ENCODE results near the gene SLC39A11. TPM values are rescaled to one million over a fixed set of nuclear protein-coding genes. Genes with fewer than 3 reads are reported as not detected.
"Not testable (repeated sequence)": the region's sequence is repeated elsewhere in the genome, so short reads cannot be mapped to it uniquely, and the experiment has no call there.

SLC39A11 gene
- total and polyA plus RNA-seq, 3 donors from 2014 or later: 11.4 to 18.6 (median 18.0) TPM

GRCh38 chr17:73005360-73005759, 87.1 kb downstream of the SLC39A11 start:
- Histone ChIP-seq H3K36me3 (ENCODE audit: low read depth, missing control alignments) (no peaks in the 10 kb centered on the region), H3K4me3 (no peak overlapping the region), H3K27me3 (no peaks in the 10 kb centered on the region), H3K27ac (no peak overlapping the region), H3K9me3 (no peaks in the 10 kb centered on the region), H3K4me1 (no peaks in the 10 kb centered on the region)
- TF ChIP-seq POLR2A (IDR thresholded peaks at IDR 0.05): no peak
- TF ChIP-seq CTCF (IDR thresholded peaks at IDR 0.05): no peak
- WGBS, 2 donors: 78 to 89% methylated on average over 7 to 8 of the region's 8 CpGs
- intact Hi-C loops (cut with DNase I; ENCODE audit: low total_unique reads): no loop called here
- no peak for DNase-seq

- no peak overlapping the region for H3K27ac ChIP-seq
- H3K9me3 ChIP-seq: no peaks in the 10 kb centered on the region
- no peak for DNase-seq
- H3K4me1 ChIP-seq: no peaks in the 10 kb centered on the region
- no peak overlapping the region for H3K4me3 ChIP-seq
- WGBS, 2 donors: 80 to 93% methylated on average over 6 of the region's 6 CpGs
- no peaks in the 10 kb centered on the region for H3K27me3 ChIP-seq
- intact Hi-C loops (cut with DNase I; ENCODE audit: low total_unique reads): no loop called here
- H3K36me3 ChIP-seq (ENCODE audit: low read depth, missing control alignments): no peaks in the 10 kb centered on the region
- TF ChIP-seq CTCF (IDR thresholded peaks at IDR 0.05): no peak
- TF ChIP-seq POLR2A (IDR thresholded peaks at IDR 0.05): no peak
Observed at GRCh38 chr17:73003487-73003886, 89.0 kb downstream of the SLC39A11 start.

GRCh38 chr17:73000832-73001231, 91.7 kb downstream of the SLC39A11 start:
- Histone ChIP-seq H3K27ac (no peak overlapping the region), H3K36me3 (ENCODE audit: low read depth, missing control alignments) (no peaks in the 10 kb centered on the region), H3K27me3 (no peaks in the 10 kb centered on the region), H3K4me3 (no peak overlapping the region), H3K9me3 (no peaks in the 10 kb centered on the region), H3K4me1 (no peaks in the 10 kb centered on the region)
- intact Hi-C loops (cut with DNase I; ENCODE audit: low total_unique reads): no loop called here
- no peak for TF ChIP-seq POLR2A (IDR thresholded peaks at IDR 0.05)
- TF ChIP-seq CTCF (IDR thresholded peaks at IDR 0.05): no peak
- no peak for DNase-seq
- 88 to 93% methylated on average over 3 of the region's 3 CpGs for WGBS, 2 donors

- not testable (repeated sequence) for H3K36me3 ChIP-seq (ENCODE audit: low read depth, missing control alignments); DNase-seq; H3K4me3 ChIP-seq; H3K4me1 ChIP-seq; H3K9me3 ChIP-seq; H3K27ac ChIP-seq; H3K27me3 ChIP-seq
- intact Hi-C loops (cut with DNase I; ENCODE audit: low total_unique reads): loop anchor here (10.0 kb wide), 1 partner anchor 165 kb away; the partner anchor contains the start of gene SSTR2
- WGBS, 2 donors: 84% methylated on average over 5 of the region's 5 CpGs
Observed at GRCh38 chr17:72999474-72999873, 93.0 kb downstream of the SLC39A11 start.

GRCh38 chr17:72998343-72998742, 94.1 kb downstream of the SLC39A11 start:
- intact Hi-C loops (cut with DNase I; ENCODE audit: low total_unique reads): loop anchor here (10.0 kb wide), 1 partner anchor 166 kb away; the partner anchor contains the start of gene SSTR2
- Histone ChIP-seq H3K9me3 (no peaks in the 10 kb centered on the region), H3K36me3 (ENCODE audit: low read depth, missing control alignments) (no peaks in the 10 kb centered on the region), H3K4me3 (no peak overlapping the region), H3K27ac (no peak overlapping the region), H3K27me3 (no peaks in the 10 kb centered on the region), H3K4me1 (no peaks in the 10 kb centered on the region)
- 79 to 87% methylated on average over 1 of the region's 1 CpG for WGBS, 2 donors
- TF ChIP-seq POLR2A (IDR thresholded peaks at IDR 0.05) (no peak), CTCF (IDR thresholded peaks at IDR 0.05) (no peak)
- no peak for DNase-seq

All from testis (tissue), 3 donors.